Measurements from ENCODE around the gene MGMT. TPM values are rescaled to one million over a fixed set of nuclear protein-coding genes. Genes with fewer than 3 reads are reported as not detected.
A peak's percentile ranks its signal among the peaks of the same experiment; 100 is the strongest.

The MGMT gene
- total RNA-seq, 4 donors from 2014 or later = 18.4 to 30.3 (median 27.9) TPM

GRCh38 chr10:129754211-129755050 lies 287.4 kb downstream of the MGMT start:
- WGBS = 94% methylated on average over 8 of the region's 11 CpGs
- H3K27me3 ChIP-seq = no peaks in the 10 kb centered on the region
- H3K27ac ChIP-seq (replicated peaks in 1 of 4) = no peak overlapping the region
- peaks cover 4 to 27% (median 12%) of the 10 kb centered on the region in 4 donors for H3K9me3 ChIP-seq
- no peak for TF ChIP-seq EP300 (IDR thresholded peaks at IDR 0.05)
- TF ChIP-seq CTCF (IDR thresholded peaks at IDR 0.05) = no peak
- no peak for TF ChIP-seq POLR2A (IDR thresholded peaks at IDR 0.05; ENCODE audit: low read depth)
- TF ChIP-seq POLR2AphosphoS5 (IDR thresholded peaks at IDR 0.05) = no peak
- intact Hi-C loops (cut with DNase I) = no loop called here
- H3K4me1 ChIP-seq = peaks cover 0 to 15% (median 9%) of the 10 kb centered on the region in 4 donors
- no peak overlapping the region for H3K4me3 ChIP-seq
- peak; percentile 88 for DNase-seq (ENCODE audit: extremely low spot score)
- H3K36me3 ChIP-seq = peaks cover 0 to 6% (median 0%) of the 10 kb centered on the region in 4 donors

- peaks cover 0 to 13% (median 3%) of the 10 kb centered on the region in 4 donors for H3K36me3 ChIP-seq
- intact Hi-C loops (cut with DNase I) = no loop called here
- 100% methylated on average over 1 of the region's 2 CpGs for WGBS
- peak; percentile 78 for DNase-seq (ENCODE audit: extremely low spot score)
- H3K4me3 ChIP-seq = no peak overlapping the region
- peaks cover 0 to 15% (median 9%) of the 10 kb centered on the region in 4 donors for H3K4me1 ChIP-seq
- TF ChIP-seq CTCF (IDR thresholded peaks at IDR 0.05) (no peak), EP300 (IDR thresholded peaks at IDR 0.05) (no peak), POLR2AphosphoS5 (IDR thresholded peaks at IDR 0.05) (no peak), POLR2A (IDR thresholded peaks at IDR 0.05; ENCODE audit: low read depth) (no peak)
- H3K27ac ChIP-seq (replicated peaks in 1 of 4) = no peak overlapping the region
- peaks cover 0 to 21% (median 9%) of the 10 kb centered on the region in 4 donors for H3K9me3 ChIP-seq
- H3K27me3 ChIP-seq = no peaks in the 10 kb centered on the region
Observed at GRCh38 chr10:129755158-129755591, 288.1 kb downstream of the MGMT start.

- TF ChIP-seq POLR2AphosphoS5 (IDR thresholded peaks at IDR 0.05) (no peak), EP300 (IDR thresholded peaks at IDR 0.05) (no peak)
- Histone ChIP-seq H3K36me3 (peaks cover 0 to 18% (median 3%) of the 10 kb centered on the region in 4 donors), H3K4me3 (no peak overlapping the region), H3K27ac (replicated peaks in 1 of 4) (no peak overlapping the region), H3K27me3 (no peaks in the 10 kb centered on the region), H3K4me1 (peaks cover 0 to 15% (median 9%) of the 10 kb centered on the region in 4 donors), H3K9me3 (peaks cover 0 to 17% (median 9%) of the 10 kb centered on the region in 4 donors)
- 97% methylated on average over 8 of the region's 9 CpGs for WGBS
- intact Hi-C loops (cut with DNase I) = no loop called here
- peak; percentile 47 for DNase-seq (ENCODE audit: extremely low spot score)
Observed at GRCh38 chr10:129755621-129756020, 288.6 kb downstream of the MGMT start.

GRCh38 chr10:129756912-129757901 lies 290.2 kb downstream of the MGMT start:
- H3K27ac ChIP-seq (replicated peaks in 1 of 4) = peak overlapping the region in 3 of 4 donors; percentile 0 to 70 (median 16)

GRCh38 chr10:129758207-129759021 lies 291.4 kb downstream of the MGMT start:
- Histone ChIP-seq H3K4me3 (no peak overlapping the region), H3K4me1 (peaks cover 0 to 15% (median 9%) of the 10 kb centered on the region in 4 donors), H3K27ac (replicated peaks in 1 of 4) (no peak overlapping the region), H3K27me3 (no peaks in the 10 kb centered on the region), H3K36me3 (peaks cover 0 to 30% (median 5%) of the 10 kb centered on the region in 4 donors), H3K9me3 (no peaks in the 10 kb centered on the region)
- TF ChIP-seq CTCF (IDR thresholded peaks at IDR 0.05) = no peak
- no peak for TF ChIP-seq EP300 (IDR thresholded peaks at IDR 0.05)
- no peak for TF ChIP-seq POLR2A (IDR thresholded peaks at IDR 0.05; ENCODE audit: low read depth)
- intact Hi-C loops (cut with DNase I) = no loop called here
- DNase-seq (ENCODE audit: extremely low spot score) = peak; percentile 70
- 95% methylated on average over 22 of the region's 22 CpGs for WGBS

More at GRCh38 chr10:129756912-129757901, 290.2 kb downstream of the MGMT start:
- TF ChIP-seq POLR2A (IDR thresholded peaks at IDR 0.05; ENCODE audit: low read depth) = no peak
- TF ChIP-seq EP300 (IDR thresholded peaks at IDR 0.05) = peak; percentile 30
- TF ChIP-seq POLR2AphosphoS5 (IDR thresholded peaks at IDR 0.05) = peak in 1 of 2 donors; percentile 23
- H3K4me3 ChIP-seq = peak overlapping the region; percentile 27 to 40 (median 36)
- H3K4me1 ChIP-seq = peaks cover 0 to 15% (median 9%) of the 10 kb centered on the region in 4 donors
- peaks cover 0 to 9% (median 5%) of the 10 kb centered on the region in 4 donors for H3K9me3 ChIP-seq
- DNase-seq (ENCODE audit: extremely low spot score) = peak; percentile 92
- H3K36me3 ChIP-seq = peaks cover 0 to 30% (median 5%) of the 10 kb centered on the region in 4 donors
- H3K27me3 ChIP-seq = no peaks in the 10 kb centered on the region
- intact Hi-C loops (cut with DNase I) = no loop called here
- WGBS = 29% methylated on average over 21 of the region's 21 CpGs
